ENCODE data around the gene MRPL34. TPM values are rescaled to one million over a fixed set of nuclear protein-coding genes. Genes with fewer than 3 reads are reported as not detected.
A peak's percentile ranks its signal among the peaks of the same experiment; 100 is the strongest.

MRPL34 gene
- total and polyA plus RNA-seq, 2 experiments from 2014 or later: 184 to 274 TPM

GRCh38 chr19:17348700-17349099 lies 43.0 kb downstream of the MRPL34 start:
- TF ChIP-seq CTCF (IDR thresholded peaks at IDR 0.05; ENCODE audit: low read depth, low read length): no peak
- H3K9me3 ChIP-seq (ENCODE audit: low read depth): no peaks in the 10 kb centered on the region
- no peaks in the 10 kb centered on the region for H3K27me3 ChIP-seq
- no peak overlapping the region for H3K4me3 ChIP-seq
- peak in 1 of 2 donors; percentile 80 for DNase-seq (ENCODE audit: low read depth in 1 of 2, low spot score in 1 of 2)
- H3K4me1 ChIP-seq (ENCODE audit: low read depth): no peaks in the 10 kb centered on the region
- H3K27ac ChIP-seq: no peak overlapping the region
- no peaks in the 10 kb centered on the region for H3K36me3 ChIP-seq

GRCh38 chr19:17351815-17352435 lies 46.3 kb downstream of the MRPL34 start:
- TF ChIP-seq CTCF (IDR thresholded peaks at IDR 0.05; ENCODE audit: low read depth, low read length): no peak
- H3K4me1 ChIP-seq (ENCODE audit: low read depth): no peaks in the 10 kb centered on the region
- H3K4me3 ChIP-seq: no peak overlapping the region
- no peak overlapping the region for H3K27ac ChIP-seq
- H3K36me3 ChIP-seq: no peaks in the 10 kb centered on the region
- H3K9me3 ChIP-seq (ENCODE audit: low read depth): no peaks in the 10 kb centered on the region
- no peak for DNase-seq (ENCODE audit: low read depth in 1 of 2, low spot score in 1 of 2)
- H3K27me3 ChIP-seq: no peaks in the 10 kb centered on the region

GRCh38 chr19:17352608-17353280 lies 47.1 kb downstream of the MRPL34 start:
- Histone ChIP-seq H3K4me3 (no peak overlapping the region), H3K27me3 (no peaks in the 10 kb centered on the region), H3K4me1 (ENCODE audit: low read depth) (no peaks in the 10 kb centered on the region), H3K27ac (no peak overlapping the region), H3K36me3 (no peaks in the 10 kb centered on the region), H3K9me3 (ENCODE audit: low read depth) (no peaks in the 10 kb centered on the region)
- no peak for TF ChIP-seq CTCF (IDR thresholded peaks at IDR 0.05; ENCODE audit: low read depth, low read length)
- DNase-seq (ENCODE audit: low read depth in 1 of 2, low spot score in 1 of 2): peak in 1 of 2 donors; percentile 53

- no peaks in the 10 kb centered on the region for H3K4me1 ChIP-seq (ENCODE audit: low read depth)
- no peak overlapping the region for H3K4me3 ChIP-seq
- no peaks in the 10 kb centered on the region for H3K36me3 ChIP-seq
- H3K27me3 ChIP-seq: no peaks in the 10 kb centered on the region
- DNase-seq (ENCODE audit: low read depth in 1 of 2, low spot score in 1 of 2): no peak
- TF ChIP-seq CTCF (IDR thresholded peaks at IDR 0.05; ENCODE audit: low read depth, low read length): no peak
- H3K27ac ChIP-seq: no peak overlapping the region
- no peaks in the 10 kb centered on the region for H3K9me3 ChIP-seq (ENCODE audit: low read depth)
Measured at GRCh38 chr19:17353386-17353785, 47.7 kb downstream of the MRPL34 start.

Other genes with a start within 250 kb of the MRPL34 start
- 4.1 and 14.2 TPM in 2 replicates for gene HAUS8, start 230.4 kb upstream of the MRPL34 start, total RNA-seq
- gene HAUS8, start 230.4 kb upstream of the MRPL34 start, polyA plus RNA-seq: 11.5 and 16.3 TPM in 2 replicates
- 47.9 and 50.8 TPM in 2 replicates for gene MYO9B, start 230.1 kb upstream of the MRPL34 start, total RNA-seq
- 17.7 and 20.8 TPM in 2 replicates for gene MYO9B, start 230.1 kb upstream of the MRPL34 start, polyA plus RNA-seq
- 24.3 and 38.1 TPM in 2 replicates for gene USE1, start 90.5 kb upstream of the MRPL34 start, total RNA-seq
- 28.5 and 47.8 TPM in 2 replicates for gene USE1, start 90.5 kb upstream of the MRPL34 start, polyA plus RNA-seq
- gene OCEL1, start 79.6 kb upstream of the MRPL34 start, total RNA-seq: 9.3 and 14.5 TPM in 2 replicates
- gene OCEL1, start 79.6 kb upstream of the MRPL34 start, polyA plus RNA-seq: 31.3 and 42.5 TPM in 2 replicates
- 147 and 173 TPM in 2 replicates for gene NR2F6, start 60.0 kb upstream of the MRPL34 start, total RNA-seq
- gene NR2F6, start 60.0 kb upstream of the MRPL34 start, polyA plus RNA-seq: 124 and 141 TPM in 2 replicates
- 0.07 and 0.39 TPM in 2 replicates for gene USHBP1, start 41.1 kb upstream of the MRPL34 start, total RNA-seq
- gene USHBP1, start 41.1 kb upstream of the MRPL34 start, polyA plus RNA-seq: 0.56 and 2.2 TPM in 2 replicates
- gene BABAM1, start 38.4 kb upstream of the MRPL34 start, total RNA-seq: 115 and 141 TPM in 2 replicates
- gene BABAM1, start 38.4 kb upstream of the MRPL34 start, polyA plus RNA-seq: 136 and 140 TPM in 2 replicates
- 1.9 and 5.7 TPM in 2 replicates for gene ANKLE1, start 24.0 kb upstream of the MRPL34 start, total RNA-seq
- gene ANKLE1, start 24.0 kb upstream of the MRPL34 start, polyA plus RNA-seq: 1.1 and 3.3 TPM in 2 replicates
- 41.6 and 50.6 TPM in 2 replicates for gene ABHD8, start 2.4 kb upstream of the MRPL34 start, total RNA-seq
- gene ABHD8, start 2.4 kb upstream of the MRPL34 start, polyA plus RNA-seq: 38.1 and 46.8 TPM in 2 replicates
- gene DDA1, start 3.7 kb downstream of the MRPL34 start, total RNA-seq: 45.4 and 47.6 TPM in 2 replicates
- gene DDA1, start 3.7 kb downstream of the MRPL34 start, polyA plus RNA-seq: 53.3 and 55.2 TPM in 2 replicates
- 14.4 and 21.1 TPM in 2 replicates for gene ANO8, start 29.0 kb downstream of the MRPL34 start, total RNA-seq
- gene ANO8, start 29.0 kb downstream of the MRPL34 start, polyA plus RNA-seq: 2.8 and 3.6 TPM in 2 replicates
- 78.6 and 95.6 TPM in 2 replicates for gene GTPBP3, start 31.7 kb downstream of the MRPL34 start, total RNA-seq
- gene GTPBP3, start 31.7 kb downstream of the MRPL34 start, polyA plus RNA-seq: 34.9 and 53.4 TPM in 2 replicates
- 2.1 and 4.3 TPM in 2 replicates for gene PLVAP, start 71.5 kb downstream of the MRPL34 start, total RNA-seq
- gene PLVAP, start 71.5 kb downstream of the MRPL34 start, polyA plus RNA-seq: 4.2 and 6.1 TPM in 2 replicates
- 1.4 and 2.2 TPM in 2 replicates for gene CCDC194, start 88.3 kb downstream of the MRPL34 start, total RNA-seq
- 2.3 and 3.0 TPM in 2 replicates for gene CCDC194, start 88.3 kb downstream of the MRPL34 start, polyA plus RNA-seq
- 69.3 and 166 TPM in 2 replicates for gene BST2, start 99.8 kb downstream of the MRPL34 start, total RNA-seq
- 91.8 and 184 TPM in 2 replicates for gene BST2, start 99.8 kb downstream of the MRPL34 start, polyA plus RNA-seq
- gene MVB12A, start 114.2 kb downstream of the MRPL34 start, total RNA-seq: 133 and 148 TPM in 2 replicates
- 130 and 148 TPM in 2 replicates for gene MVB12A, start 114.2 kb downstream of the MRPL34 start, polyA plus RNA-seq
- gene TMEM221, start 142.8 kb downstream of the MRPL34 start, total RNA-seq: 3.2 and 3.3 TPM in 2 replicates
- gene TMEM221, start 142.8 kb downstream of the MRPL34 start, polyA plus RNA-seq: 5.7 and 6.0 TPM in 2 replicates
- not detected in 2 replicates for gene NXNL1, start 155.1 kb downstream of the MRPL34 start, total RNA-seq
- gene NXNL1, start 155.1 kb downstream of the MRPL34 start, polyA plus RNA-seq: 0.16 TPM in 1 of 2 replicates, not detected in the other
- 28.5 and 40.4 TPM in 2 replicates for gene SLC27A1, start 164.7 kb downstream of the MRPL34 start, total RNA-seq
- 30.1 and 31.8 TPM in 2 replicates for gene SLC27A1, start 164.7 kb downstream of the MRPL34 start, polyA plus RNA-seq
- 150 and 177 TPM in 2 replicates for gene PGLS, start 205.8 kb downstream of the MRPL34 start, total RNA-seq
- 116 and 118 TPM in 2 replicates for gene PGLS, start 205.8 kb downstream of the MRPL34 start, polyA plus RNA-seq
- gene COLGALT1, start 249.8 kb downstream of the MRPL34 start, total RNA-seq: 62.9 and 93.5 TPM in 2 replicates
- 41.1 and 60.9 TPM in 2 replicates for gene COLGALT1, start 249.8 kb downstream of the MRPL34 start, polyA plus RNA-seq

Measured in cardiac muscle cell (in vitro differentiated cells and primary cell).